C4-2B (cell line): Measurements from ENCODE around the gene NFX1.
"Not testable (repeated sequence)": the region's sequence is repeated elsewhere in the genome, so short reads cannot be mapped to it uniquely, and the experiment has no call there.

ENCODE experiments used
- H3K27ac ChIP-seq: fragments of 450-650 bp; 2 replicates; pipeline ENCODE4 v1.5.1; 2017
- ZFX ChIP-seq: fragments of 450-650 bp; IDR thresholded peaks from 2 replicates; pipeline ENCODE4 v1.6.1; 2017
- TF ChIP-seq, protein P1 (sequence below): fragments of 450-650 bp; conservative IDR thresholded peaks from 2 replicates; pipeline ENCODE4 v1.5.1; 2017; ENCODE audit warnings: mild to moderate bottlenecking

NFX1 gene

DNA sequence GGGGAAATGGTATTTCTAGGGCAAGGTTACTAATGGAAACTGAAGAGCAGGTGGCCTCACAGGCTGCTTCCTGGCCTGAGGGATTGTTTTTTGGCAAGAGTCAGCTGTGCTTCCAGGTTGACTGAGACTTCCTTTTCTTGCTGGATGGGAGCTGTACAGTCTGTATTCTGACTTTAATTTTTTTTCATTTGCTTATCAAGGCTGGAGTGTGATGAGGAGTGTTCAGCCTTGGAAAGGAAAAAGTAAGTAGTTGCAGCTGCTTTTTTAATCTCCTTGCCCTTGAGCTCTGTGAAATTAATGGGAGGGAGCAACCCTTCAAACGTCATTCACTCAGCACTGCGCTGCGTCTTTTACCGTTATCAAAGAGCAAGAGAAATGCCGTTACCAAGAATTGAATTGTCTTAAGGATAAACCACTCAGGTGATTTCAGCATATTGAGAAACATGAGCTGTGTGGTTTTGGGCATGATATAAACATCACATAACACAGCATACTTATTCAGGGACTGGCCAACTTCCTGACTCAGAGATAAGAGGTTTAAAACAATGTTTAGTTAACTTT is 64.4 kb downstream of the NFX1 start:
- no peak overlapping the region for H3K27ac ChIP-seq
- TF ChIP-seq, protein P1, sequence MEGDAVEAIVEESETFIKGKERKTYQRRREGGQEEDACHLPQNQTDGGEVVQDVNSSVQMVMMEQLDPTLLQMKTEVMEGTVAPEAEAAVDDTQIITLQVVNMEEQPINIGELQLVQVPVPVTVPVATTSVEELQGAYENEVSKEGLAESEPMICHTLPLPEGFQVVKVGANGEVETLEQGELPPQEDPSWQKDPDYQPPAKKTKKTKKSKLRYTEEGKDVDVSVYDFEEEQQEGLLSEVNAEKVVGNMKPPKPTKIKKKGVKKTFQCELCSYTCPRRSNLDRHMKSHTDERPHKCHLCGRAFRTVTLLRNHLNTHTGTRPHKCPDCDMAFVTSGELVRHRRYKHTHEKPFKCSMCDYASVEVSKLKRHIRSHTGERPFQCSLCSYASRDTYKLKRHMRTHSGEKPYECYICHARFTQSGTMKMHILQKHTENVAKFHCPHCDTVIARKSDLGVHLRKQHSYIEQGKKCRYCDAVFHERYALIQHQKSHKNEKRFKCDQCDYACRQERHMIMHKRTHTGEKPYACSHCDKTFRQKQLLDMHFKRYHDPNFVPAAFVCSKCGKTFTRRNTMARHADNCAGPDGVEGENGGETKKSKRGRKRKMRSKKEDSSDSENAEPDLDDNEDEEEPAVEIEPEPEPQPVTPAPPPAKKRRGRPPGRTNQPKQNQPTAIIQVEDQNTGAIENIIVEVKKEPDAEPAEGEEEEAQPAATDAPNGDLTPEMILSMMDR, result no peak
- no peak for TF ChIP-seq ZFX

- no peak overlapping the region for H3K27ac ChIP-seq
- TF ChIP-seq ZFX, result no peak
- TF ChIP-seq, protein P1, result no peak
These were observed 65.6 kb downstream of the NFX1 start for GRCh38 chr9:33355933-33356332.

GRCh38 chr9:33358641-33359040 is 68.3 kb downstream of the NFX1 start:
- not testable (repeated sequence) for H3K27ac ChIP-seq

- no peak overlapping the region for H3K27ac ChIP-seq
- TF ChIP-seq, protein P1, result no peak
- no peak for TF ChIP-seq ZFX
These were observed 73.8 kb downstream of the NFX1 start for GRCh38 chr9:33364127-33364526.

DNA sequence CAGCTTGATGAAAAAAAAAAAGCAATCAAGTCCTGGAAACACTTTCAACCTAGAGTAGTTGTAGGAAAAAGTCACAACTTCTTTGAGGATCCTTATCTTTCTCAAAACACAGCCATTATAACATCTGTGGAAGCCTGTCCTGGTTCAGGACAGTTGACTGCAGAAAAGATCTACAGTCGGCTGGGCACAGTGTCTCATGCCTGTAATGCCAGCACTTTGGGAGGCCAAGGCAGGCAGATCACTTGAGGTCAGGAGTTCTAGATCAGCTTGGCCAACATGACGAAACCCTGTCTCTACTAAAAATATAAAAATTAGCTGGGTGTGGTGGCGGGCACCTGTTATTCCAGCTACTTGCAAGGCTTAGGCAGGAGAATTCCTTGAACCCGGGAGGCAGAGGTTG is 74.5 kb downstream of the NFX1 start:
- H3K27ac ChIP-seq, result not testable (repeated sequence)

DNA sequence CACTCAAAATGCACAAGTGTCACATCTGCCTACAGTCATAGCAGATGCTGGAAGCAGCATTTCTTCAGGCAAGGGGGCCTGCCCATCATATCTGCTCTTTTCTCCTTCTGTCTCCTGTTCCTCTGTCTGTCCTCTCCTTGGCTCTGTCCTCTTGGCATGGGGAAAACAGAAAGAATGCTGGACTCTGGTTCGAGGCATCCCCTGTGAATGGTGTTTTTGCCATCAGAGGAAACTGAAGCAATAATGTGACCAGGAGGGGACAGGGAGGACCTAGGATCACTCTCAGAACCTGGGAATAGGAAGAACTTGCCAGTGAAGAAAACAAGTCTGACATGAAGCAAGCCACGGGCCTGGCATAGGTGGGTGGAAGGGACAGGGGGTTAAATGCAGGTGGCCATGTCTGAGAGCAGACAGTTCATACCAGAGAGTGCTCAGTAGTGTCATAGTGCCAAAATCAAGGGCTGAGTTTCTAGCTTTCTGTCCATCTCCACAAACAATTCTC is 76.7 kb downstream of the NFX1 start:
- TF ChIP-seq, protein P1, result no peak
- TF ChIP-seq ZFX, result no peak
- H3K27ac ChIP-seq, result no peak overlapping the region

GRCh38 chr9:33372900-33373299 is 82.6 kb downstream of the NFX1 start:
- TF ChIP-seq ZFX, result no peak
- TF ChIP-seq, protein P1, result no peak
- no peak overlapping the region for H3K27ac ChIP-seq

DNA sequence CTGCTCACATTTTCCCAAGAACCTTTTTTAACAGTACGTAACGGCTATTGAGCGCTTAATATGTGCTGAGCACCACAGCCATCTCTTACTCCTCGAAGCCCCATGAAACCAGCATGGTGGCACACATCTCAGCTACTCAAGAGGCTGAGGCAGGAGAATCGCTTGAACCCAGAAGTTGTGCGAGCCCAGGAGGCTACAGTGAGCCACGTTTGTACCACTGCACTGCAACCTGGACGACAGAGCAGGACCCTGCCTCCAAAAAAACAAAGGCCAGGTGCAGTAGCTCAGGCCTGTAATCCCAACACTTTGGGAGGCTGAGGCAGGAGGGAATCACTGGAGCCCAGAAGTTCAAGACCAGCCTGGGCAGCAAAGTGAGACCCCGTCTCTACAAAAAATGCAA is 83.9 kb downstream of the NFX1 start:
- TF ChIP-seq, protein P1, result no peak
- no peak for TF ChIP-seq ZFX
- peak overlapping the region; percentile 42 for H3K27ac ChIP-seq
